K562 (cell line): ENCODE measurements around the gene FOXP4. TPM values are rescaled to one million over a fixed set of nuclear protein-coding genes. Genes with fewer than 3 reads are reported as not detected.
A peak's percentile ranks its signal among the peaks of the same experiment; 100 is the strongest.

Source experiments
- ATAC-seq: fragments of 200-7000 bp; cut with Tn5 transposase; 3 replicates; pipeline ENCODE4 v1.9.1; 2020; ENCODE audit warnings: moderate library complexity
- BruUV-seq: library from RNA; stranded (reverse); fragments of 400-500 nt; replicated peaks from 2 replicates; lab custom pipeline; 2021; lab: Mats Ljungman, UMichigan
- CTCF ChIA-PET: fragments of 300-600 bp; formaldehyde crosslinking; extraction: SDS; loops from one replicate; lab custom pipeline; 2021; ENCODE audit warnings: low intra/inter-chr PET ratio; lab: Yijun Ruan, JAX
- POLR2A ChIA-PET: fragments of 300-600, 350-650 bp; sonication (Branson Sonifier 250); formaldehyde crosslinking; extraction: SDS; loops from one replicate; lab custom pipeline; 2021; ENCODE audit warnings: antibody characterized with exemption, inconsistent platforms; lab: Yijun Ruan, JAX
- DNase-seq, 4 experiments: peaks; one replicate each; pipeline versions ENCODE4 v3.0.0 to v3.0.0-alpha.2; 2011 to 2018; ENCODE audit warnings: low spot score in 3 of 4, mixed read lengths in 3 of 4; ENCODE audit errors: extremely low read depth in 1 of 4
- FAIRE-seq: peaks from 2 replicates; lab custom pipeline; 2011; peaks lifted over from hg19 to GRCh38; lab: Jason Lieb, UNC
- H2AFZ ChIP-seq: 2 replicates; pipeline ENCODE4 v1.6.0; 2011; ENCODE audit warnings: low read depth, low read length, control low read depth, inconsistent platforms
- H3K27ac ChIP-seq: fragments of 200-600 bp; 3 replicates; pipeline ENCODE4 v1.8.0; 2011; ENCODE audit warnings: low read depth, mild to moderate bottlenecking, control low read depth, inconsistent platforms, low read length, moderate library complexity, mixed read lengths; ENCODE audit errors: extremely low read depth
- H3K27me3 ChIP-seq, 2 experiments: fragments of 300-600 bp in 1 of 2; 2 replicates in 1 of 2; 3 replicates in 1 of 2; pipeline versions ENCODE4 v1.6.0 to v1.8.0; 2011; ENCODE audit warnings: inconsistent platforms in 2 of 2, low read length in 2 of 2, mild to moderate bottlenecking in 1 of 2, mixed read lengths in 1 of 2, moderate library complexity in 1 of 2; ENCODE audit not compliant: control insufficient read depth in 2 of 2, insufficient read depth in 2 of 2
- H3K36me3 ChIP-seq: fragments of 300-600 bp; 3 replicates; pipeline ENCODE4 v1.8.0; 2011; ENCODE audit warnings: mild to moderate bottlenecking, low read length, inconsistent platforms; ENCODE audit not compliant: control insufficient read depth, insufficient read depth
- H3K4me1 ChIP-seq, 2 experiments: fragments of 200-600 bp in 1 of 2; replicated peaks in 1 of 2; 2 replicates in 1 of 2; 3 replicates in 1 of 2; pipeline versions ENCODE4 v1.5.1 to v1.8.0; 2011; ENCODE audit warnings: inconsistent platforms in 2 of 2, low read length in 2 of 2, mild to moderate bottlenecking in 1 of 2, mixed read lengths in 1 of 2, moderate library complexity in 1 of 2; ENCODE audit not compliant: control insufficient read depth in 2 of 2, insufficient read depth in 2 of 2
- H3K4me2 ChIP-seq: 2 replicates; pipeline ENCODE4 v1.6.1; 2011; ENCODE audit warnings: low read length, control low read depth, inconsistent platforms, mixed read lengths; ENCODE audit not compliant: insufficient read depth
- H3K4me3 ChIP-seq: fragments of 200-600 bp; sonication (generic), shearing (Covaris generic); 2 replicates; pipeline ENCODE4 v1.5.1; 2016; ENCODE audit warnings: control low read depth, inconsistent platforms
- H3K79me2 ChIP-seq: fragments of 200-600 bp; 3 replicates; pipeline ENCODE4 v1.8.0; 2011; ENCODE audit warnings: low read length, inconsistent platforms; ENCODE audit not compliant: control insufficient read depth, insufficient read depth
- H3K9ac ChIP-seq, 2 experiments: 2 replicates each; pipeline versions ENCODE4 v1.6.0 to v1.6.1; 2011; ENCODE audit warnings: low read depth in 2 of 2, low read length in 2 of 2, control low read depth in 1 of 2, inconsistent platforms in 1 of 2, mild to moderate bottlenecking in 1 of 2, mixed read lengths in 1 of 2; ENCODE audit not compliant: insufficient read depth in 1 of 2
- H3K9me1 ChIP-seq: one replicate; pipeline ENCODE4 v1.6.0; 2011; ENCODE audit warnings: inconsistent platforms, mild to moderate bottlenecking, low read length, moderate library complexity; ENCODE audit not compliant: control insufficient read depth, insufficient read depth
- H3K9me3 ChIP-seq: replicated peaks from 2 replicates; pipeline ENCODE4 v1.5.1; 2011; ENCODE audit warnings: low read depth, low read length, inconsistent platforms; ENCODE audit not compliant: control insufficient read depth, insufficient read depth
- H4K20me1 ChIP-seq: replicated peaks from 2 replicates; pipeline ENCODE4 v1.6.1; 2011; ENCODE audit warnings: low read length, inconsistent platforms, mixed read lengths; ENCODE audit not compliant: control insufficient read depth, insufficient read depth
- CEBPG ChIP-seq, 3 experiments: fragments of 200-800 bp in 1 of 3; sonication (Bioruptor generic) in 1 of 3; sonication (generic) in 1 of 3; formaldehyde crosslinking in 1 of 3; IDR thresholded peaks in 2 of 3; conservative IDR thresholded peaks in 1 of 3; 2 replicates each; pipeline versions ENCODE4 v1.6.1 to v1.8.0; 2016 to 2022; ENCODE audit warnings: missing compliant biosample characterization in 2 of 3, missing genetic modification characterization in 2 of 3, mild to moderate bottlenecking in 1 of 3, missing genetic modification reagents in 1 of 3
- DACH1 ChIP-seq: fragments of 450-650 bp; IDR thresholded peaks from 2 replicates; pipeline ENCODE4 v1.6.1; 2018; ENCODE audit not compliant: partially characterized antibody
- FOXK2 ChIP-seq, 2 experiments: fragments of 450-650 bp; IDR thresholded peaks in 1 of 2; conservative IDR thresholded peaks in 1 of 2; 2 replicates each; pipeline ENCODE4 v1.6.1; 2016; ENCODE audit warnings: low read depth in 2 of 2, mild to moderate bottlenecking in 1 of 2
- GTF2F1 ChIP-seq: IDR thresholded peaks from 2 replicates; pipeline ENCODE4 v1.6.1; 2011; ENCODE audit warnings: low read depth, low read length, improper control_type of control experiment
- ZNF140 ChIP-seq: fragments of 250-450 bp; sonication (Bioruptor Pico); IDR thresholded peaks from 2 replicates; pipeline ENCODE4 v1.8.0; 2021; ENCODE audit warnings: moderate library complexity, mild to moderate bottlenecking, inconsistent platforms
- ZNF197 ChIP-seq: fragments of 200-800 bp; sonication (Bioruptor generic); IDR thresholded peaks from 2 replicates; pipeline ENCODE4 v1.6.1; 2016; ENCODE audit warnings: low read depth, missing genetic modification characterization, missing compliant biosample characterization
- WGBS: fragments of 100-300 bp; shearing (Covaris generic); methylation state at CpG from one replicate; pipeline ENCODE4 v1.1.6; 2016; ENCODE audit warnings: low coverage, mixed read lengths; ENCODE audit not compliant: insufficient coverage; ENCODE audit errors: missing lambda C conversion rate; 5-methylcytosine and 5-hydroxymethylcytosine counted together
- in situ Hi-C: fragments of 300-500 bp; cut with MboI; formaldehyde crosslinking; loops from 4 replicates; pipeline ENCODE4 v1.15.0; 2018; ENCODE audit warnings: inconsistent platforms, mixed read lengths
- intact Hi-C: fragments of 100-400 bp; cut with micrococcal nuclease; formaldehyde crosslinking; loops from 2 replicates; pipeline ENCODE4 v1.14.2; 2022
- polyA plus RNA-seq, 8 experiments: library from polyadenylated mRNA; depleted of rRNA in 4 of 8; stranded (reverse) in 5 of 8; unstranded in 3 of 8; fragments of >200 nt; fragmentation: Nextera tagmentation in 2 of 8; fragmentation: Illumina TruSeq in 1 of 8; extraction: Ambion mirVana in 2 of 8; extraction: Trizol in 1 of 8; gene quantifications; 2 replicates each; pipeline versions ENCODE4 v1.2.1 to v1.2.3, GENCODE V29; 2011 to 2014; ENCODE audit warnings: inconsistent platforms in 1 of 8, missing spikeins in 1 of 8
- total RNA-seq, 7 experiments: library from RNA; depleted of rRNA in 6 of 7; stranded (reverse); fragments of >200 nt in 6 of 7; fragmentation: Illumina TruSeq in 2 of 7; extraction: Trizol in 2 of 7; gene quantifications; 2 replicates each; pipeline versions ENCODE4 v1.2.1 to v1.2.3, GENCODE V29; 2011 to 2021; ENCODE audit warnings: low replicate concordance in 1 of 7
- TF ChIP-seq, protein P1 (sequence below): sonication (generic); formaldehyde crosslinking; IDR thresholded peaks from 2 replicates; pipeline ENCODE4 v1.8.1; 2023; ENCODE audit warnings: mild to moderate bottlenecking, missing genetic modification reagents
- TF ChIP-seq, protein P2 (sequence below), 2 experiments: fragments of 450-650 bp; IDR thresholded peaks; 2 replicates each; pipeline ENCODE4 v1.6.1; 2018; ENCODE audit warnings: mild to moderate bottlenecking in 2 of 2, low read depth in 1 of 2; ENCODE audit not compliant: partially characterized antibody in 2 of 2

FOXP4 gene
- total and polyA plus RNA-seq, 9 of the 15 experiments (the other 6 are each of a cell fraction or from before 2014, with no cell fraction given) = 0.11 to 29.4 (median 2.3) TPM

DNA sequence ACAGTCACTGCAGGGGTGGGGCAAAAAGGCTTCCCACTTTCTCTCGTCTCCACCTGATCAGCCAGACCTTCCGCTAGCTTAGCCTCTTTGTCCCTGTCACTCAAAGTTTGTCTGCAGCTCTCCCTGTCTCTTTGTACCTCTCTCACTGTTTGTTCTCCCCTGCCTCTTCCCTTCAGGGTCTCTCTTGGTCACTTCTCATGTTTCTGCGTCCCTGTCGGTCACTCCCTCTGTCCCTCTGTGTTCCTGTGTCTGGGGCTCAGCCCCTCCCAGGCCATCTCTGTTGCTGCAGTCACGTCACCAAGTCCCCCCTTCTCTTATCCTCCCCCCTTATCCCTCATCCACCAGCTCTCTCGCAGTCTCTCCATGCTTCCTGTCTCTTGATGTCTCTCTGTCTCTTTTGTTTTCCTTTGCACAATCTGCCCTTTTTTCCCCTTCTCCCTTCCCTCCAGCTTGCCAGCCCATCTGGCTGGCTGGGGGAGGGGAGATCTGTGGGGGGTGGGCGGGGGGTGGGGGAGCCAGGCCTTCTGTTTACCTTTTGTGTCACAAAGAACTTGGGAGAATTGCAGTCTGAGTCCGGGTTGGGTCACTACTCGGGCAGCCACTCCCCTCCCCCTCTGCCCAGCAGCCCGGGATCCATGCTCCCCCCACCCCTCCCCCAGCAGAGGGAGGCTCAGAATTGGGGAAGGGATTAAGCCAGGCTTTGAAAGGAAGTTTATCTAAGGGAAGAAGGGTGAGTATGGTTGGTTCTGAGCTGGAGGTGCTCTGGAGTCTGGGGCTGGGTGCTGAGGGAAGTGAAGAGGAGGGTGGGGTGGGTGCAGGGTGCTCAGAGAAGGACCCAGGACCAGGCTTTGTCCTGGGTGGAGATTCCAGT lies 32.3 kb downstream of the FOXP4 start (continued):
- TF ChIP-seq, protein P1, sequence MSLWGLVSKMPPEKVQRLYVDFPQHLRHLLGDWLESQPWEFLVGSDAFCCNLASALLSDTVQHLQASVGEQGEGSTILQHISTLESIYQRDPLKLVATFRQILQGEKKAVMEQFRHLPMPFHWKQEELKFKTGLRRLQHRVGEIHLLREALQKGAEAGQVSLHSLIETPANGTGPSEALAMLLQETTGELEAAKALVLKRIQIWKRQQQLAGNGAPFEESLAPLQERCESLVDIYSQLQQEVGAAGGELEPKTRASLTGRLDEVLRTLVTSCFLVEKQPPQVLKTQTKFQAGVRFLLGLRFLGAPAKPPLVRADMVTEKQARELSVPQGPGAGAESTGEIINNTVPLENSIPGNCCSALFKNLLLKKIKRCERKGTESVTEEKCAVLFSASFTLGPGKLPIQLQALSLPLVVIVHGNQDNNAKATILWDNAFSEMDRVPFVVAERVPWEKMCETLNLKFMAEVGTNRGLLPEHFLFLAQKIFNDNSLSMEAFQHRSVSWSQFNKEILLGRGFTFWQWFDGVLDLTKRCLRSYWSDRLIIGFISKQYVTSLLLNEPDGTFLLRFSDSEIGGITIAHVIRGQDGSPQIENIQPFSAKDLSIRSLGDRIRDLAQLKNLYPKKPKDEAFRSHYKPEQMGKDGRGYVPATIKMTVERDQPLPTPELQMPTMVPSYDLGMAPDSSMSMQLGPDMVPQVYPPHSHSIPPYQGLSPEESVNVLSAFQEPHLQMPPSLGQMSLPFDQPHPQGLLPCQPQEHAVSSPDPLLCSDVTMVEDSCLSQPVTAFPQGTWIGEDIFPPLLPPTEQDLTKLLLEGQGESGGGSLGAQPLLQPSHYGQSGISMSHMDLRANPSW = no peak
- TF ChIP-seq ZNF140 = no peak
- TF ChIP-seq GTF2F1 = 0 out of 2 replicates have a peak, but pooled peaks have one; percentile 9
- TF ChIP-seq DACH1 = no peak
- no peak for TF ChIP-seq ZNF197 (CRISPR knock-in tag)

DNA sequence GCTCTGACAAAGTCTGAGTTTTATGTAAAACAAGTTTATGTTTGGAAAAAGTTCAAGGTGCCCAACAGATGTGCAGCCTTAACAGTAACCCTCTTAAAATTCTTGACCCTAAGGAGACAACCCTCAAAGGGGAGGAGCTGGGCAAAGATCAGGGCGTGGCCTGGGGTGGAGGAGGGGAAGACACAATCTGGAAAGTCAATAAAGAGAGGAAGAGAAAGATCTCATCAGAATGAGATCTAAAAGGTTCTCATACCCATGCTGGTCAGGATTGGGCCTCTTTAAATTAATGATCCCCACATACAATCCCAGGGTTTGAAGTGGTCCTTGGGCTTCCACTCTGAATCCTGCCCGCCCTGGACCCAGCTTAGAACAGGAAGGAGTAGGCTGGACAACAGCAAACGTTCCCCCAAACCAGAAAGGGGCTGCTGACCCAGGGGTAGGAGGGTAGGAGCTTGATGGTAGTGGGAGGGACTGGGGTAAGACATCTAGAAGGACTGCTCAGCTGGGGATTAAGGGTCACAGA lies 33.0 kb downstream of the FOXP4 start:
- H3K36me3 ChIP-seq = peaks cover 14% of the 10 kb centered on the region; the same call in 2 of the 3 replicates
- CTCF ChIA-PET = no interaction called here
- no peaks in the 10 kb centered on the region for H4K20me1 ChIP-seq
- in situ Hi-C loops (no loop called here), intact Hi-C loops (no loop called here)
- no peaks in the 10 kb centered on the region for H3K27me3 ChIP-seq
- peak; percentile 84 for FAIRE-seq
- WGBS = 38% methylated on average over 3 of the region's 3 CpGs
- H3K4me1 ChIP-seq = peaks cover 18 to 27% of the 10 kb centered on the region in 2 experiments
- no peaks in the 10 kb centered on the region for H3K79me2 ChIP-seq
- POLR2A ChIA-PET = interaction anchor here (0.8 to 1.8 kb wide), 4 partner anchors 8 to 158 kb away, joined by 3 to 6 read pairs (median 4); no protein-coding TSS in a partner anchor
- H3K9ac ChIP-seq = peak overlapping the region in 1 of 2 experiments; percentile 29; a peak in 1 of 4 replicates
- TSS peak; percentile 22 for BruUV-seq
- H3K27ac ChIP-seq = peak overlapping the region; percentile 26; the same call in 2 of the 3 replicates
- H2AFZ ChIP-seq = 0 out of 2 replicates have a peak overlapping the region, but pooled peaks have one; percentile 2
- no peak overlapping the region for H3K4me3 ChIP-seq
- H3K9me3 ChIP-seq = no peaks in the 10 kb centered on the region
- H3K9me1 ChIP-seq = no peaks in the 10 kb centered on the region
- peak overlapping the region; percentile 35; the same call in 1 of the 2 replicates for H3K4me2 ChIP-seq
- peak; percentile 57 to 75 (median 73) for DNase-seq
- peak; percentile 81 for ATAC-seq
- TF ChIP-seq, protein P2, sequence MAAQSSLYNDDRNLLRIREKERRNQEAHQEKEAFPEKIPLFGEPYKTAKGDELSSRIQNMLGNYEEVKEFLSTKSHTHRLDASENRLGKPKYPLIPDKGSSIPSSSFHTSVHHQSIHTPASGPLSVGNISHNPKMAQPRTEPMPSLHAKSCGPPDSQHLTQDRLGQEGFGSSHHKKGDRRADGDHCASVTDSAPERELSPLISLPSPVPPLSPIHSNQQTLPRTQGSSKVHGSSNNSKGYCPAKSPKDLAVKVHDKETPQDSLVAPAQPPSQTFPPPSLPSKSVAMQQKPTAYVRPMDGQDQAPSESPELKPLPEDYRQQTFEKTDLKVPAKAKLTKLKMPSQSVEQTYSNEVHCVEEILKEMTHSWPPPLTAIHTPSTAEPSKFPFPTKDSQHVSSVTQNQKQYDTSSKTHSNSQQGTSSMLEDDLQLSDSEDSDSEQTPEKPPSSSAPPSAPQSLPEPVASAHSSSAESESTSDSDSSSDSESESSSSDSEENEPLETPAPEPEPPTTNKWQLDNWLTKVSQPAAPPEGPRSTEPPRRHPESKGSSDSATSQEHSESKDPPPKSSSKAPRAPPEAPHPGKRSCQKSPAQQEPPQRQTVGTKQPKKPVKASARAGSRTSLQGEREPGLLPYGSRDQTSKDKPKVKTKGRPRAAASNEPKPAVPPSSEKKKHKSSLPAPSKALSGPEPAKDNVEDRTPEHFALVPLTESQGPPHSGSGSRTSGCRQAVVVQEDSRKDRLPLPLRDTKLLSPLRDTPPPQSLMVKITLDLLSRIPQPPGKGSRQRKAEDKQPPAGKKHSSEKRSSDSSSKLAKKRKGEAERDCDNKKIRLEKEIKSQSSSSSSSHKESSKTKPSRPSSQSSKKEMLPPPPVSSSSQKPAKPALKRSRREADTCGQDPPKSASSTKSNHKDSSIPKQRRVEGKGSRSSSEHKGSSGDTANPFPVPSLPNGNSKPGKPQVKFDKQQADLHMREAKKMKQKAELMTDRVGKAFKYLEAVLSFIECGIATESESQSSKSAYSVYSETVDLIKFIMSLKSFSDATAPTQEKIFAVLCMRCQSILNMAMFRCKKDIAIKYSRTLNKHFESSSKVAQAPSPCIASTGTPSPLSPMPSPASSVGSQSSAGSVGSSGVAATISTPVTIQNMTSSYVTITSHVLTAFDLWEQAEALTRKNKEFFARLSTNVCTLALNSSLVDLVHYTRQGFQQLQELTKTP (IDR thresholded peaks at IDR 0.05; ENCODE audit: low read depth in 1 of 2, partially characterized antibody in 2 of 2) = peak in 1 of 2 experiments; percentile 52
- peak in 1 of 2 experiments; percentile 21; a peak in 2 of 4 replicates for TF ChIP-seq FOXK2 (conservative IDR thresholded peaks at IDR 0.05 in 1 of 2, IDR thresholded peaks at IDR 0.05 in 1 of 2; ENCODE audit: low read depth in 2 of 2)
- no peak for TF ChIP-seq CEBPG (CRISPR knock-in tag; IDR thresholded peaks at IDR 0.05)
- TF ChIP-seq CEBPG (tag; conservative IDR thresholded peaks at IDR 0.05 in 1 of 2, IDR thresholded peaks at IDR 0.05 in 1 of 2) = no peak
